GM12891 (cell line): ENCODE results near the gene PPP2R2B.

Experiments used
- POLR2A ChIP-seq: IDR thresholded peaks from 2 replicates; pipeline ENCODE4 v1.6.1; 2011; ENCODE audit warnings: low read depth, low read length, control low read depth
- POLR2AphosphoS5 ChIP-seq: IDR thresholded peaks from 2 replicates; pipeline ENCODE4 v1.6.1; 2011; ENCODE audit warnings: low read depth, low read length, control low read depth
- SPI1 ChIP-seq: IDR thresholded peaks from 2 replicates; pipeline ENCODE4 v1.6.1; 2011; ENCODE audit warnings: low read depth, low read length, control low read depth
- TAF1 ChIP-seq: IDR thresholded peaks from 2 replicates; pipeline ENCODE4 v1.6.1; 2011; ENCODE audit warnings: low read depth, low read length, control low read depth

DNA sequence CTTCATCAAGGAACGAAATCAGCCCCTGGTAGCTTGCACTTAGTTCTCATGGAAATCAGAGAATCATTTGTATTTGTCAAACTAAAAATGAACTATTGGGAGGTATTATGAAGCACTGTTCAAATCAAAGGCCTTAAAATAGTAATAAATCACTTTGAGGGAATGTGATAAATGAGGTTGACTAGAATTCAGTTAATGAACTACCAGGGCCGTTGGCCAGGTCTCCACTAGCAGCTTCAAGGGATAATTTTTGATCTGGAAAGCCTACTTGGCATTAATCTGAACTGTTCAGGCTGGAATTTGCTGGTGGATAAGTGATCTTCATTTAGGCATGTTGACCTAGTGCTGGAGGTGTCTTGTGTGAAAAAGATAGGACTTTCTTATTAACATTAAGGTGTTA lies 286.2 kb downstream of the PPP2R2B start:
- TF ChIP-seq TAF1 (no peak), POLR2A (no peak), SPI1 (no peak), POLR2AphosphoS5 (no peak)
